Activated CD8-positive, alpha-beta T cell treated with anti-CD3 and anti-CD28 coated beads for 36 hours (primary cell): ENCODE measurements around the gene TANGO6. TPM values are rescaled to one million over a fixed set of nuclear protein-coding genes. Genes with fewer than 3 reads are reported as not detected.

Experiments used
- ATAC-seq: fragments of 200-7000 bp; cut with Tn5 transposase; one replicate; pipeline ENCODE4 v1.10.0; 2021; ENCODE audit warnings: mild to moderate bottlenecking, moderate library complexity
- CTCF ChIA-PET: fragments of 350-600 bp; sonication (Branson Sonifier 250); formaldehyde crosslinking; loops from one replicate; lab custom pipeline; 2021; ENCODE audit warnings: antibody characterized with exemption; lab: Charles Lee
- POLR2A ChIA-PET: fragments of 350-600 bp; sonication (Branson Sonifier 250); formaldehyde crosslinking; loops from one replicate; lab custom pipeline; 2021; ENCODE audit warnings: antibody characterized with exemption; lab: Charles Lee
- DNase-seq: peaks from one replicate; pipeline ENCODE4 v3.0.0-alpha.2; 2020
- H3K27ac Mint-ChIP-seq: one replicate; pipeline ENCODE4 v1.8.0; 2021; ENCODE audit warnings: mild to moderate bottlenecking, mixed read lengths
- H3K27me3 Mint-ChIP-seq: one replicate; pipeline ENCODE4 v1.8.0; 2021; ENCODE audit warnings: mixed read lengths
- H3K36me3 Mint-ChIP-seq: one replicate; pipeline ENCODE4 v1.8.0; 2021; ENCODE audit warnings: low read depth, mixed read lengths
- H3K4me1 Mint-ChIP-seq: one replicate; pipeline ENCODE4 v1.8.0; 2021; ENCODE audit warnings: low read depth, mixed read lengths
- H3K4me3 Mint-ChIP-seq: one replicate; pipeline ENCODE4 v1.8.0; 2021; ENCODE audit warnings: mild to moderate bottlenecking, moderate library complexity, mixed read lengths
- H3K9me3 Mint-ChIP-seq: one replicate; pipeline ENCODE4 v1.8.0; 2021; ENCODE audit warnings: mixed read lengths
- CTCF ChIP-seq: fragments of 200-600 bp; IDR thresholded peaks from one replicate; pipeline ENCODE4 v1.8.0; 2022; ENCODE audit warnings: antibody characterized with exemption, mild to moderate bottlenecking
- intact Hi-C: fragments of 100-400 bp; cut with micrococcal nuclease; formaldehyde crosslinking; loops from one replicate; pipeline ENCODE4 v1.10.0; 2022
- total RNA-seq, 2 experiments: library from RNA; stranded (reverse); gene quantifications; one replicate each; pipeline ENCODE4 v1.2.3, GENCODE V29; 2021

The TANGO6 gene
- total RNA-seq, 2 experiments from 2014 or later, result 23.0 to 27.0 TPM

GRCh38 chr16:69114346-69114975 lies 271.1 kb downstream of the TANGO6 start:
- CTCF ChIA-PET, result interaction anchor here (0.8 to 5.5 kb wide), 6 partner anchors 8 to 198 kb away, joined by 3 to 73 read pairs (median 5); no protein-coding TSS in a partner anchor
- DNase-seq, result no peak
- intact Hi-C loops, result no loop called here
- Mint-ChIP-seq H3K4me3 (no peak overlapping the region), H3K4me1 (peaks cover 3% of the 10 kb centered on the region), H3K36me3 (peaks cover 19% of the 10 kb centered on the region), H3K9me3 (no peaks in the 10 kb centered on the region), H3K27ac (no peak overlapping the region), H3K27me3 (peaks cover under 1% of the 10 kb centered on the region)
- no peak for ATAC-seq
- TF ChIP-seq CTCF, result no peak
- POLR2A ChIA-PET, result interaction anchor here (0.7 to 1.8 kb wide), 3 partner anchors 8 to 573 kb away, joined by 3 to 5 read pairs (median 4); partner anchors contain the start of gene HAS3

GRCh38 chr16:69114976-69115355 lies 271.6 kb downstream of the TANGO6 start:
- intact Hi-C loops, result no loop called here
- ChIA-PET POLR2A (interaction anchor here (1.8 kb wide), 1 partner anchor 10 kb away, joined by 5 read pairs; the partner anchor contains the start of gene HAS3), CTCF (interaction anchor here (1.1 to 5.5 kb wide), 3 partner anchors 7 to 15 kb away, joined by 3 to 73 read pairs (median 6); no protein-coding TSS in a partner anchor)
- DNase-seq, result no peak
- peaks cover 3% of the 10 kb centered on the region for H3K4me1 Mint-ChIP-seq
- TF ChIP-seq CTCF, result no peak
- no peak overlapping the region for H3K4me3 Mint-ChIP-seq
- ATAC-seq, result no peak
- peaks cover 17% of the 10 kb centered on the region for H3K36me3 Mint-ChIP-seq
- no peak overlapping the region for H3K27ac Mint-ChIP-seq
- H3K27me3 Mint-ChIP-seq, result no peaks in the 10 kb centered on the region
- H3K9me3 Mint-ChIP-seq, result no peaks in the 10 kb centered on the region

- ChIA-PET CTCF (interaction anchor here (1.1 to 5.5 kb wide), 3 partner anchors 7 to 14 kb away, joined by 3 to 73 read pairs (median 6); no protein-coding TSS in a partner anchor), POLR2A (interaction anchor here (1.8 kb wide), 1 partner anchor 10 kb away, joined by 5 read pairs; the partner anchor contains the start of gene HAS3)
- H3K9me3 Mint-ChIP-seq, result no peaks in the 10 kb centered on the region
- H3K36me3 Mint-ChIP-seq, result peaks cover 21% of the 10 kb centered on the region
- no peak overlapping the region for H3K4me3 Mint-ChIP-seq
- no peak overlapping the region for H3K27ac Mint-ChIP-seq
- peaks cover 3% of the 10 kb centered on the region for H3K4me1 Mint-ChIP-seq
- intact Hi-C loops, result no loop called here
- no peak for TF ChIP-seq CTCF
- ATAC-seq (no peak), DNase-seq (no peak)
- H3K27me3 Mint-ChIP-seq, result no peaks in the 10 kb centered on the region
Observed at GRCh38 chr16:69115361-69115760, 272.0 kb downstream of the TANGO6 start.

- CTCF ChIA-PET, result interaction anchor here (1.1 to 2.0 kb wide), 3 partner anchors 9 to 14 kb away, joined by 3 to 6 read pairs (median 6); no protein-coding TSS in a partner anchor
- Mint-ChIP-seq H3K27ac (no peak overlapping the region), H3K4me3 (no peak overlapping the region), H3K36me3 (peaks cover 21% of the 10 kb centered on the region), H3K27me3 (no peaks in the 10 kb centered on the region), H3K4me1 (peaks cover 3% of the 10 kb centered on the region), H3K9me3 (no peaks in the 10 kb centered on the region)
- DNase-seq, result no peak
- intact Hi-C loops, result no loop called here
- POLR2A ChIA-PET, result interaction anchor here (1.8 kb wide), 1 partner anchor 11 kb away, joined by 5 read pairs; the partner anchor contains the start of gene HAS3
- no peak for ATAC-seq
- TF ChIP-seq CTCF, result no peak
Observed at GRCh38 chr16:69115837-69116236, 272.5 kb downstream of the TANGO6 start.
